Measurements from ENCODE around the gene DEXI.

The DEXI gene

GRCh38 chr16:10942352-10943063, at the start of gene DEXI:
TSS of gene DEXI (minus strand) at chr16:10942468. CDS start at chr16:10942005, 463 bp downstream.
- DNase-seq (ENCODE audit: low read depth): peak; percentile 94

DNA sequence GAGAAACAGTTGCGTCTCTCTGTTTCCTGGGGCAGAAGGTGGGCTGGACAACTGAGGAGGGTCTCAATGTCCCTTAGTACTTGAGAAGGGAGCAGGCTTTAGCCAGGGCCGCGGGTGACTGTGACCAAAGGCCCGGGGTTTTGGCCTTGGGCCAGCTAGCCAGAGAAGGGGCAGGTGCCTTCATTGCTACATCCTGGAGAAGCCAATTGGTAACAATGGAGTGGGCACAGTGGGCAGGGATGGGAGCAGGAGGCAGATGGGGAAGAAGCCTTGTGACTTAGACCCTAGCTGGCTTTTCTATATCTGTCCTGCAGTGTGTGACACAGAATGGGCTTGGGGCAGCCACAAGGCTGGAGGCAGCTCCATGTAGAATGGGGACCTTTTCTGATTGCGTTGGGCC, 48.1 kb upstream of the DEXI start:
- DNase-seq (ENCODE audit: low read depth): no peak

GRCh38 chr16:10989559-10989958, 47.3 kb upstream of the DEXI start:
- no peak for DNase-seq (ENCODE audit: low read depth)

DNA sequence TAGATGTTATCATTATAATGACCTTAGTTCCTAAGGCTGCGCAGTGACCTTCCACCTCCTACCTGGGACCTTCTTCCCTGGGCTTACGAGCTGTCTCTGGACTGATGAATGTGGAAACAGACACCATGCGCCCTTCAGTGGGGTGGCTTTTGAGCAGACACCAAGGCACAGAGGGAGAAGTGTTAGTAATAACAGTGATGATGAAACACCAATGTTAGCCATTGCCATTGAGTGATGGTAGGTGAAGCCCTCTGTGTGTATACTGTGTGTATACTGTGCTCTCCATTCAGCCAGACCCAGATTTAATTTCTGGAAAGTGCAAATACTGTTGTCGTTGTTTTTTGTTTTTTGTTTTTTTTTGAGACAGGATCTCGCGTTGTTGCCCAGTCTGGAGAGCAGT, 46.6 kb upstream of the DEXI start:
- no peak for DNase-seq (ENCODE audit: low read depth)

DNA sequence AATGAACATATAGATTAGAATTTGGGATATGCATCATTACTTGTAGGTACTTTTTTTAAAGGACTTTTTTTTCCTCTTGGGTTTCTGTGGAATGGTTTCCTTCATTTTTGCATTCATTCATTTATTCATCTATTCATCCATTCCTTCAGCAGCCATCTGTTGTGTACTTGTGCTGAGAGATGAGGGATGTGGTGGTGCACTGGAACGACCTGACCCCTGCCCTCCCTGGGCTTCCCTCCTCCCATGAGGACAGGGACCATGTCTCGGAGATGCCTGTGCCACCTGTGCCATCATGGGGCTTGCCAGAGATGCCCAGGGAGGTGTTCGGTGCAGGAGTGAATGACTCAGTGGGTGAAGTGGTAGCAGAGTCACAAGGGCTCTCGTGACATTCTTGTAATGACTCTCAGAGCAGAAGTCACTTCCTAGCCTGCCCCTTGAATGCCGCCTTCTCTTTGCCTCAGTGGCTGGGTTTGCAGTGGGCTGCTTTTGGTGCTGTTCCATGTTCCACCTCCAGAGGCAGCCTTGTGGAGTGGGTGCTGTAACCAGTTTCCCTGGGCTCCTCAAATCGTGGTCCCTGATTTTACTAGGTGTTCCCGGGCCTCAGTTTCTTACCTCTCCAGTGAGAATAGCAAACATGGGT, 46.0 kb upstream of the DEXI start:
- peak; percentile 70 for DNase-seq (ENCODE audit: low read depth)

- DNase-seq (ENCODE audit: low read depth): no peak
Measured at GRCh38 chr16:10987361-10988163, 45.3 kb upstream of the DEXI start.

GRCh38 chr16:10984509-10984908, 42.2 kb upstream of the DEXI start:
- no peak for DNase-seq (ENCODE audit: low read depth)

GRCh38 chr16:10983159-10983558, 40.9 kb upstream of the DEXI start:
- no peak for DNase-seq (ENCODE audit: low read depth)

- no peak for DNase-seq (ENCODE audit: low read depth)
Measured at GRCh38 chr16:10982465-10983150, 40.3 kb upstream of the DEXI start.

- DNase-seq (ENCODE audit: low read depth): no peak
Measured at GRCh38 chr16:10981697-10982216, 39.5 kb upstream of the DEXI start.

DNA sequence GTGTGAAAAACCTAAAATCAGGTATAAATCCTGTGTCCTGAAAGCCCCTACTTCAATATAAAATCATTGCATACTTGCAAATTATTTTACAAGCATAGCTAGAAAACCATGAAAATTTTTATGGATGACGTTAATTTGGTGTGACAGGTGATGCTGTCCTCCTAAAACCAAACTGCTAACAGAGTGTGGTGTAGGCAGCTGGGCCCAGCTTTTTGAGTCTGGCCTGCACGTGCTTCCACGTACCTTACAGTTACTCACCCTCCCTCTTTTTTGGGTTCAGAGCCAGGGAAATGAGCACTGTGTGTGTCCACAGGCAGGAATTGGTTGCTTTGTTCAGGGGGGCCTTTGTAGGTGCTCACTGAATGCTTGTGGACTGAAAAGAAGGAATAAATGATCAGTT, 38.5 kb upstream of the DEXI start:
- DNase-seq (ENCODE audit: low read depth): no peak

DNA sequence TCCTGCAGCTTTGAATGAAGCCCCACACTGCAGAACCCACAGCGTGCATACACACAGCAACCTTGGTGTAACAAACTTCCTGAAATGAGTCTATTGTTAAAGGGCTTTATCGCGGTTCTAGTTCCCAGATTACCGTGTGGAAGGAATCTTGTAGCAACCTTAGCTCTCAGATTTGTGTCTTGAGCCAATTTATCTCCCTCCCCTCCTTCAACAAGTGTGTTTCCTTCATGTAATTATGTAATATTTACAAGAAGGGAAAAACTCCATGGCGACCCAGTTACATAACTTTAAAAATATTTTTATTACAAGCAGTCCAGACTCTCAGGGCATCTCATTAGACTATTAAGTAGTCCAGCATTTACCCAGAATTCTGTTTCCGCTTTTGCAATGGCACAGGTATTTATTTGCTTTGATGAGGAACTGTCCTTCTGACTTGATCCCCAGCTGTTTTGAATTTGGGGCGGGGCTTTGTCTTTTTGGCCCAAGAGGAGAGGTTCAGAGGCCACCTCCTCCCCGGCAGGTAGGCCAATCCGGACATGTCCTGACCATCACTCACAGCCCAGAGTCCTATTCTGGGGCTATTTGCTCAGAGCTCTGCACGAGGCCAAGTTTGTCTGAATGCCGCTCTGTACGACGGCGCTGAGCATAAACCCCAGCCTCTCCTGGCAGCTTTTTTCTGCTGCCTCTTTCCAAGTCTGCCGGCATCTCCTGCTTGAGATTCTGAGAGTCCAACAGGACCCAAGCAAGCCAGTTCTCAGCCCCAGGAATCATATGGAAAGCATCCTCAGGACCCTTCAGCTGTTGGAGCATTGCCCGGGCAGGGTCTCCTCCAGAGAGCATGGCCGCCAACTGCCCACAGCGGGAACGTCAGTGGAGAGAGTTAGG, 37.7 kb upstream of the DEXI start:
- no peak for DNase-seq (ENCODE audit: low read depth)

- DNase-seq (ENCODE audit: low read depth): no peak
Measured at GRCh38 chr16:10978871-10979446, 36.7 kb upstream of the DEXI start.

GRCh38 chr16:10978124-10978523, 35.9 kb upstream of the DEXI start:
- no peak for DNase-seq (ENCODE audit: low read depth)

GRCh38 chr16:10976634-10977033, 34.4 kb upstream of the DEXI start:
- no peak for DNase-seq (ENCODE audit: low read depth)

- no peak for DNase-seq (ENCODE audit: low read depth)
Measured at GRCh38 chr16:10972819-10973464, 30.7 kb upstream of the DEXI start.

GRCh38 chr16:10972108-10972818, 30.0 kb upstream of the DEXI start:
- DNase-seq (ENCODE audit: low read depth): no peak

GRCh38 chr16:10971560-10971961, 29.3 kb upstream of the DEXI start:
- no peak for DNase-seq (ENCODE audit: low read depth)

DNA sequence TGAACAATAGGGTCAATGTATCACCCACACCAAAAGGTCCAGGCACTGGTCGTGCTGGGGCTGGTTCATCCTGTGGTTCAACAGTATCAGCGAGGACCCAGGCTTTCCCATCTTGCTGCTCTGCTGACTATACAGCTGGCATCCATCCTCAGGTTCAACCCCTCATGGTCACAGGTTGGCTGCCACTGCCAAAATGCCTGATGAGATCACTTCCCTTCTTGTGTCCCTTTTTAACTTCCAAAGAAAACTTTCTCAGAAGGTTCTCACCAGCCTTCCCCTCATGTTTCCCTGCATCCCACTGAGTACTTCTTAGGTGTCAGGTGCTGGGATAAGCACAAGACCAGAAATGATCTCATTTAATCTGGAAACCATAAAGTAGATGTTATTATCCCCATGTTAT, 27.8 kb upstream of the DEXI start:
- no peak for DNase-seq (ENCODE audit: low read depth)

- DNase-seq (ENCODE audit: low read depth): no peak
Measured at GRCh38 chr16:10969615-10970014, 27.3 kb upstream of the DEXI start.

Data from activated T-cell treated with anti-CD3 and anti-CD28 coated beads for 24 hours (primary cell).